ENCODE data around the gene CAD.

Gene CAD

DNA sequence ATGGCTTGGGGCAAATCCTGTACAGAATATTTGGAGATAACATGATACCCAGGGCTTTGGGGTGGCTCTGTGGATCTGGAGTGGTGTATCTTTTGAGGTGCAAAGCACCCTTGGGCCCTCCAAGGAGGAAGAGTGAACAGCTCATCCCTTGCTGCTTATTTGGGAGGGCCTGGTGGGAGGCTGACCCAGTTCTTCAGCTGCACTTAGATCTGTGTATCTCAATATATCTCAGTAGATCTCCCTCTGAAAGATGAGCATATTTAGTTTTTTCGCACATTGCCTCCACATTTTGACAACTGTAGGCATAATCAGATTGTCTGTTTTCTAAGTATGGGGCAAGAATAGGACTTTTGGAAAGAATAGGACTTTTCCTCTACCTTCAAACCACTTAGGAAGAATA lies 67.8 kb downstream of the CAD start:
- no peak for DNase-seq

GRCh38 chr2:27285481-27285880 lies 68.3 kb downstream of the CAD start:
- no peak for DNase-seq

DNA sequence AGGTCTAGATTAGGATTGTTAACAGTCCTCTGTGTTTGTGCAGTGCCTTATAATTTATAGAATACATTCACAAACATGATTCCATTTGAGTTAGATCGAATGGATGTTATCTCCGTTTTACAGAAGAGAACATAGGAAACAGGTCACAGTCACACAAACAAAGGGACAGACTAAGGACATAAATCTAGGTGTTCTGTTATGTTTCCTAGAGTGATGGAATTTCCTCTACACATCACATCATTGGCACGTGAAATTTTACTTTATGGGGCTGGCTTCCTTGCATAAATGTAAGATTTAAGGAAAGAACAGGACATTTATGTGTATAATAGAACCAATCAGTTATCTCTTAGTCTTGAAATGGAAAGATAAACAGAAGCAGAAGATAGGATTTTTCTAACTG lies 71.4 kb downstream of the CAD start:
- DNase-seq = no peak

DNA sequence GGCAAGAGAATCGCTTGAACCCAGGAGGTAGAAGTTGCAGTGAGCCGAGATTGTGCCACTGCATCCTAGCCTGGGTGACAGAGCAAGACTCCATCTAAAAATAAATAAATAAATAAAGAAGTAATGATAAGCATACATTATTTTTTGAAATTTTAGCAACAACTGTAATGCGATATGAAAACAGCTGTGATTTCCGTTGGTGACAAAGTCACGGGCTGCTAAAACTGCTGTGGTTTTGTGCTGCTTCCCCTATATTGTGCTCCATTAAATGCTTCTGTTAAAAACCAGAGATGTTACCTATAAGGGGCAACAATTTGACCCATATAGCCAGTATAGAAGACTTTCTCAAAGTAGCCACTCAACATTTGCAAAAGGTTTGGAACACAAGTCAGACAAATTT lies 73.4 kb downstream of the CAD start:
- DNase-seq = no peak

GRCh38 chr2:27291865-27292264 lies 74.7 kb downstream of the CAD start:
- no peak for DNase-seq

Measured in EL (cell line).